OCI-LY3 (cell line): ENCODE measurements around the gene RFC5.

ENCODE experiments used
- H2AFZ ChIP-seq: fragments of 200-600, 300-600 bp; shearing (Covaris generic); 2 replicates; pipeline ENCODE4 v1.6.0; 2014; ENCODE audit warnings: antibody characterized with exemption, low read depth, low read length
- H3K27ac ChIP-seq: fragments of 200-600, 300-600 bp; sonication (generic); 2 replicates; pipeline ENCODE4 v1.5.1; 2014; ENCODE audit warnings: mild to moderate bottlenecking, low read length, moderate library complexity, mixed read lengths
- H3K27me3 ChIP-seq: fragments of 200-600, 300-600 bp; sonication (generic); 2 replicates; pipeline ENCODE4 v1.6.1; 2014; ENCODE audit warnings: low read depth, low read length, mixed read lengths
- H3K36me3 ChIP-seq: fragments of 200-600, 300-600 bp; sonication (generic); replicated peaks from 2 replicates; pipeline ENCODE3; 2014; ENCODE audit warnings: low read depth, low read length, mixed read lengths
- H3K4me1 ChIP-seq: fragments of 300-600, 200-600 bp; sonication (generic); 2 replicates; pipeline ENCODE4 v1.6.1; 2014; ENCODE audit warnings: low read length, mixed read lengths
- H3K4me2 ChIP-seq: fragments of 200-600, 300-600 bp; sonication (generic); 2 replicates; pipeline ENCODE4 v1.6.1; 2014; ENCODE audit warnings: low read length, mixed read lengths
- H3K4me3 ChIP-seq: fragments of 300-600, 200-600 bp; sonication (generic); 2 replicates; pipeline ENCODE4 v1.5.1; 2014; ENCODE audit warnings: antibody characterized with exemption, mild to moderate bottlenecking, low read length, moderate library complexity
- H3K79me2 ChIP-seq: fragments of 300-600, 200-600 bp; shearing (Covaris generic); 2 replicates; pipeline ENCODE4 v1.6.1; 2014; ENCODE audit warnings: mild to moderate bottlenecking, low read length, mixed read lengths
- H3K9ac ChIP-seq: fragments of 300-600, 200-600 bp; shearing (Covaris generic); 2 replicates; pipeline ENCODE4 v1.6.0; 2014; ENCODE audit warnings: mild to moderate bottlenecking, low read length, moderate library complexity
- H3K9me3 ChIP-seq: fragments of 200-600, 300-600 bp; shearing (Covaris generic); 2 replicates; pipeline ENCODE4 v1.6.1; 2014; ENCODE audit warnings: low read length, mixed read lengths; ENCODE audit not compliant: insufficient read depth
- H4K20me1 ChIP-seq: fragments of 200-600, 300-600 bp; sonication (generic); 2 replicates; pipeline ENCODE4 v1.6.1; 2016; ENCODE audit warnings: low read length, mixed read lengths; ENCODE audit not compliant: insufficient read depth
- EZH2phosphoT487 ChIP-seq: fragments of 200-600 bp; shearing (Covaris generic); IDR thresholded peaks from 2 replicates; pipeline ENCODE4 v1.6.1; 2018; ENCODE audit warnings: antibody characterized with exemption, mixed run types, low read depth
- TF ChIP-seq, protein P1 (sequence below): fragments of 200-600, 300-600 bp; sonication (generic); IDR thresholded peaks from 2 replicates; pipeline ENCODE4 v1.5.1; 2014; ENCODE audit warnings: antibody characterized with exemption, low read length, low read depth

Gene RFC5

DNA sequence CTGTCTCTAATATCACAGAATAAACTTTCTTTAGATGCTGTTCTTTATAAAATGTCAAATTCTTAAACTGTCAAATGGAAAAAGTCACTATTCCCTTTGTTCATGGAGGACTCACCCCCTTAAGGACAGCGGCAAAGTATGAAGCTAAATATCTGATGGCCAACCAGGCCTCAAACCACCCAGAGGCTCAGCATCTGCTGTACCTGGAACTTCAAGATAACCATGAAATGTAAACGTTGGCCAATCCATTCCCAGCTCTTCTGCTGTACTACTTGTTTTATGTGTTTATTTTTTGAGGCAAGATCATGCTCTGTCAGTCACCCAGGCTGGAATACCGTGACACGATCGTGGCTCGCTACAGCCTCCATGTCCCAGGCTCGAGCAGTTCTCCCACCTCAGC is 15.7 kb downstream of the RFC5 start:
- no peak overlapping the region for H3K9ac ChIP-seq
- H3K27me3 ChIP-seq = no peaks in the 10 kb centered on the region
- H4K20me1 ChIP-seq = peaks cover 8% of the 10 kb centered on the region
- H3K4me3 ChIP-seq = no peak overlapping the region
- H3K4me2 ChIP-seq = no peak overlapping the region
- TF ChIP-seq, protein P1, sequence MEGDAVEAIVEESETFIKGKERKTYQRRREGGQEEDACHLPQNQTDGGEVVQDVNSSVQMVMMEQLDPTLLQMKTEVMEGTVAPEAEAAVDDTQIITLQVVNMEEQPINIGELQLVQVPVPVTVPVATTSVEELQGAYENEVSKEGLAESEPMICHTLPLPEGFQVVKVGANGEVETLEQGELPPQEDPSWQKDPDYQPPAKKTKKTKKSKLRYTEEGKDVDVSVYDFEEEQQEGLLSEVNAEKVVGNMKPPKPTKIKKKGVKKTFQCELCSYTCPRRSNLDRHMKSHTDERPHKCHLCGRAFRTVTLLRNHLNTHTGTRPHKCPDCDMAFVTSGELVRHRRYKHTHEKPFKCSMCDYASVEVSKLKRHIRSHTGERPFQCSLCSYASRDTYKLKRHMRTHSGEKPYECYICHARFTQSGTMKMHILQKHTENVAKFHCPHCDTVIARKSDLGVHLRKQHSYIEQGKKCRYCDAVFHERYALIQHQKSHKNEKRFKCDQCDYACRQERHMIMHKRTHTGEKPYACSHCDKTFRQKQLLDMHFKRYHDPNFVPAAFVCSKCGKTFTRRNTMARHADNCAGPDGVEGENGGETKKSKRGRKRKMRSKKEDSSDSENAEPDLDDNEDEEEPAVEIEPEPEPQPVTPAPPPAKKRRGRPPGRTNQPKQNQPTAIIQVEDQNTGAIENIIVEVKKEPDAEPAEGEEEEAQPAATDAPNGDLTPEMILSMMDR = no peak
- TF ChIP-seq EZH2phosphoT487 = no peak
- peaks cover 23% of the 10 kb centered on the region for H3K4me1 ChIP-seq
- no peak overlapping the region for H2AFZ ChIP-seq
- no peak overlapping the region for H3K27ac ChIP-seq
- H3K36me3 ChIP-seq = peaks cover 68% of the 10 kb centered on the region
- H3K9me3 ChIP-seq = no peaks in the 10 kb centered on the region
- H3K79me2 ChIP-seq = no peaks in the 10 kb centered on the region

DNA sequence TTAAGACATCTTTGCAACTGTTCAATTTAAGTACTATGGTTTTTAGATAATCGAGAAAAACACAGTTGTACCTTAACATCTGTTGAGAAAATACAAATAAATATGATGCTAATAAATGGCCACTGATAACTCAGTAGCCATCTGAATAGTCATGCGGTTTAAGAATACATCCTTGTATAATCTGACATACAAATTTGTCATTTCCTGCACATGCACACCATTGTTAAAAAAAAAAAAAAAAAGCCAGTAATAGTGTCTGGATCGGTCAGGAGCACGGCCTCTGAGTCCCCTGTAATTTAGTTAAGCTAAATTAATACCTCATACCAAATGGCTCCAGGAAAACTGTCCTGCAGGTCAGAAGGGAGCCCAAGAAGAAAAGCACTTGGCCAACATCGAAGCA is 16.8 kb downstream of the RFC5 start:
- Histone ChIP-seq H3K9ac (no peak overlapping the region), H3K4me1 (peaks cover 23% of the 10 kb centered on the region), H3K9me3 (no peaks in the 10 kb centered on the region), H2AFZ (no peak overlapping the region), H3K79me2 (no peaks in the 10 kb centered on the region), H3K27ac (no peak overlapping the region), H4K20me1 (peaks cover 8% of the 10 kb centered on the region), H3K4me3 (no peak overlapping the region), H3K4me2 (no peak overlapping the region), H3K36me3 (peaks cover 72% of the 10 kb centered on the region), H3K27me3 (no peaks in the 10 kb centered on the region)
- no peak for TF ChIP-seq EZH2phosphoT487
- TF ChIP-seq, protein P1 = no peak

DNA sequence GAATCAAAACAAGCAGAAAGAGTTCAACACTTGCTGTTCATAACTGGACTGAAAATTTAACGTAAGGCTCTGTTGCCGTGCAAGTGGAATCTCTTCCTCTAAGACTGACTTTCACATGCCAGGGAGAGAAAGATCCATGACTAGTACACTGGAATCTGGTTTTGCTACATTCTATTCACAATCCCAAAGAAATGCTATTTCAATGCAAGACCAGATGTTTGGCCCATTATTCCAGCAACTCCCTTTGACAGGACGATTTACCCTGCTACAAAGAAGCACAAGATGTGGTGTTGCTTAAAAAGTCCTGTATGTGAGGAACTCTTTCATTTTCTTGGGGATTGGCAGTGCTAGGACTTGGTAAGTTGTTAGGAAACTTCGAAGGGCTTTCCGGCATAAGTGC is 17.4 kb downstream of the RFC5 start:
- Histone ChIP-seq H3K4me3 (no peak overlapping the region), H3K9me3 (no peaks in the 10 kb centered on the region), H3K4me1 (peaks cover 23% of the 10 kb centered on the region), H3K79me2 (no peaks in the 10 kb centered on the region), H2AFZ (no peak overlapping the region), H4K20me1 (peaks cover 8% of the 10 kb centered on the region), H3K9ac (no peak overlapping the region), H3K36me3 (peaks cover 72% of the 10 kb centered on the region), H3K4me2 (no peak overlapping the region), H3K27ac (no peak overlapping the region), H3K27me3 (no peaks in the 10 kb centered on the region)
- no peak for TF ChIP-seq EZH2phosphoT487
- TF ChIP-seq, protein P1 = no peak

DNA sequence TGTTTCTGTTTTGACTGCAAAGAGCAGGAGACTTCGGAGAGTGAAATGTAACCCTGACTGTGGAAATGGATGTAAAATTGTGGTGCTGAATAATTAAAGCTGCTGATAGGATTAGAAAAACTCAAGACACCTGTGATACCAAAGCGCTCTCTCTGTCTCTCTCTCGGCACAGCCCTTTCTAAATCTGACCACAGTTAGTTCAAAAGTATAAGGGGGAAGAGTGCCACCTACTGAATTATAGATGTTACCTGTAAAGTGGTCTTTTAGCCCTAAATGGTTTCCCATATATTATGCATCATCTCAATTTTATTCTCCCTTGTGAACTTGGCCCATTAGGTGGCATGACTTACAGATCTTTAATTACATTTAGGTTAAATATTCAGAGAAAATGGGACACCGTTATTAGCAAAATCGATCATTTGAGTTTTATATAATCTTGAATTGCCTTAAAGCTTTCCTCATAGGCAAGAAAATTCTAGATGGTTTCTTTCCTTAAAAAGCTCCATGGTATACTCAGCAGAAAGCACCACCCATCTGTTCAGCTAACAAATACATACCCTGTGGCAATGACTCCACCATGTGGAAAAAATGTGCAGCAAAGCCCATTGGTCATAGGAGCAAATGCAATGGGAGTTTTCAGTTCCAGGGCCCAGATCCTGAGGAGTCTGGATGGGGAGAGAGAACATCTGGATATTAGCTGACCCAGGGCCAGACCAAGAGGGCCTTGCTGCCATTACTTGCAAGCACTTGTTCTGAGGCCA is 18.1 kb downstream of the RFC5 start:
- TF ChIP-seq, protein P1 = peak; percentile 26
- no peak for TF ChIP-seq EZH2phosphoT487
- H3K27me3 ChIP-seq = no peaks in the 10 kb centered on the region
- no peaks in the 10 kb centered on the region for H3K79me2 ChIP-seq
- no peak overlapping the region; the same call in 1 of the 2 replicates for H3K9ac ChIP-seq
- peaks cover 23% of the 10 kb centered on the region for H3K4me1 ChIP-seq
- peaks cover 72% of the 10 kb centered on the region for H3K36me3 ChIP-seq
- peak overlapping the region; percentile 83 for H3K27ac ChIP-seq
- H2AFZ ChIP-seq = no peak overlapping the region
- peak overlapping the region; percentile 33; the same call in 1 of the 2 replicates for H3K4me3 ChIP-seq
- peaks cover 8% of the 10 kb centered on the region for H4K20me1 ChIP-seq
- no peaks in the 10 kb centered on the region for H3K9me3 ChIP-seq
- H3K4me2 ChIP-seq = peak overlapping the region; percentile 52
